Lung (tissue), 12 donors: Measurements from ENCODE around the gene FBXO34. TPM values are rescaled to one million over a fixed set of nuclear protein-coding genes. Genes with fewer than 3 reads are reported as not detected.

ENCODE experiments used
- ATAC-seq: fragments of 200-7000 bp; cut with Tn5 transposase; one replicate; pipeline ENCODE4 v1.9.1; 2020; ENCODE audit warnings: moderate number of reproducible peaks; ENCODE audit not compliant: insufficient read depth, low FRiP score
- DNase-seq, 3 donors: peaks; one replicate each; pipeline ENCODE4 v3.0.0-alpha.2; 2013 to 2017
- H3K27ac ChIP-seq, 2 donors: one replicate each; pipeline ENCODE4 v1.5.1; 2013; ENCODE audit warnings: mild to moderate bottlenecking in 2 of 2, moderate library complexity in 2 of 2, control low read depth in 1 of 2, inconsistent platforms in 1 of 2, low read depth in 1 of 2, low read length in 1 of 2
- H3K27me3 ChIP-seq, 3 donors: one replicate each; pipeline ENCODE4 v1.5.1; 2013; ENCODE audit warnings: low read length in 2 of 3; ENCODE audit not compliant: control insufficient read depth in 3 of 3, insufficient read depth in 3 of 3
- H3K36me3 ChIP-seq, 4 donors: one replicate each; pipeline ENCODE4 v1.5.1; 2013; ENCODE audit warnings: low read length in 4 of 4, mild to moderate bottlenecking in 1 of 4, moderate library complexity in 1 of 4; ENCODE audit not compliant: control insufficient read depth in 4 of 4, insufficient read depth in 4 of 4
- H3K4me1 ChIP-seq, 5 donors: one replicate each; pipeline ENCODE4 v1.5.1; 2013; ENCODE audit warnings: low read length in 5 of 5, mild to moderate bottlenecking in 2 of 5, moderate library complexity in 1 of 5; ENCODE audit not compliant: control insufficient read depth in 5 of 5, insufficient read depth in 5 of 5
- H3K4me3 ChIP-seq: one replicate; pipeline ENCODE4 v1.5.1; 2013; ENCODE audit warnings: mild to moderate bottlenecking, control low read depth, moderate library complexity
- H3K9ac ChIP-seq, 2 donors: one replicate each; pipeline ENCODE4 v1.5.1; 2013; ENCODE audit warnings: low read length in 2 of 2, control low read depth in 1 of 2; ENCODE audit not compliant: insufficient read depth in 1 of 2
- H3K9me3 ChIP-seq, 4 donors: one replicate each; pipeline ENCODE4 v1.5.1; 2013; ENCODE audit warnings: low read length in 3 of 4, mild to moderate bottlenecking in 1 of 4, moderate library complexity in 1 of 4; ENCODE audit not compliant: control insufficient read depth in 4 of 4, insufficient read depth in 3 of 4
- CTCF ChIP-seq: IDR thresholded peaks from 2 replicates; pipeline ENCODE4 v1.5.1; 2012; ENCODE audit warnings: mild to moderate bottlenecking; ENCODE audit errors: control extremely low read depth, extremely low read depth
- WGBS, 2 donors: extraction: QIAGEN DNeasy Blood & Tissue Kit; methylation state at CpG; one replicate each; pipeline ENCODE4 v1.1.7; 2013; 5-methylcytosine and 5-hydroxymethylcytosine counted together
- polyA plus RNA-seq, 2 donors: library from polyadenylated mRNA; stranded (reverse); fragments of 200-250 nt; gene quantifications; one replicate each; pipeline ENCODE4 v1.2.1, GENCODE V29; 2013
- total RNA-seq, 2 donors: library from RNA; depleted of rRNA in 1 of 2; stranded (reverse); fragments of >200 nt in 1 of 2; gene quantifications; one replicate each; pipeline ENCODE4 v1.2.1, GENCODE V29; 2014 to 2021
- donor health status: control.
- donor health status: control.
- donor health status: Bipolar disorder and iron deficiency.
- donor health status: healthy.
- donor health status: DM: yes; HTN: yes; CAD: no.

The FBXO34 gene
- total and polyA plus RNA-seq, 4 donors, result 14.0 to 59.4 (median 22.2) TPM

GRCh38 chr14:55352201-55352600 lies 81.0 kb downstream of the FBXO34 start:
- H3K9ac ChIP-seq, result no peak overlapping the region
- no peaks in the 10 kb centered on the region for H3K27me3 ChIP-seq
- no peak overlapping the region for H3K4me3 ChIP-seq
- no peak for TF ChIP-seq CTCF
- peaks cover 0 to 2% (median 0%) of the 10 kb centered on the region in 4 donors for H3K9me3 ChIP-seq
- no peak overlapping the region for H3K27ac ChIP-seq
- 91 to 95% methylated on average over 9 of the region's 9 CpGs for WGBS, 2 donors
- ATAC-seq (no peak), DNase-seq (no peak)
- peaks cover 10 to 27% (median 15%) of the 10 kb centered on the region in 4 donors for H3K36me3 ChIP-seq
- peaks cover 0 to 3% (median 0%) of the 10 kb centered on the region in 5 donors for H3K4me1 ChIP-seq

- Histone ChIP-seq H3K36me3 (peaks cover 10 to 27% (median 17%) of the 10 kb centered on the region in 4 donors), H3K27me3 (no peaks in the 10 kb centered on the region), H3K9me3 (peaks cover 0 to 2% (median 0%) of the 10 kb centered on the region in 4 donors), H3K4me3 (no peak overlapping the region), H3K27ac (peak overlapping the region in 1 of 2 donors; percentile 44), H3K4me1 (peaks cover 0 to 1% (median 0%) of the 10 kb centered on the region in 5 donors), H3K9ac (no peak overlapping the region)
- no peak for TF ChIP-seq CTCF
- ATAC-seq, result peak; percentile 22
- WGBS, 2 donors, result 83% methylated on average over 11 of the region's 11 CpGs
- no peak for DNase-seq
Observed at GRCh38 chr14:55353686-55354467, 82.7 kb downstream of the FBXO34 start.

GRCh38 chr14:55354500-55354899 lies 83.3 kb downstream of the FBXO34 start:
- Histone ChIP-seq H3K27ac (peak overlapping the region in 1 of 2 donors; percentile 44), H3K27me3 (no peaks in the 10 kb centered on the region), H3K9me3 (peaks cover 0 to 2% (median 0%) of the 10 kb centered on the region in 4 donors), H3K9ac (no peak overlapping the region), H3K36me3 (peaks cover 10 to 27% (median 17%) of the 10 kb centered on the region in 4 donors), H3K4me1 (peaks cover 0 to 1% (median 0%) of the 10 kb centered on the region in 5 donors), H3K4me3 (no peak overlapping the region)
- 52 to 57% methylated on average over 5 of the region's 5 CpGs for WGBS, 2 donors
- peak; percentile 55 for TF ChIP-seq CTCF
- DNase-seq (peak; percentile 39 to 69 (median 60)), ATAC-seq (peak; percentile 43)
